HCT116 (cell line): ENCODE measurements around the gene ZCCHC17.

Experiments used
- CTCF ChIP-seq, 3 experiments: fragments of 200-600 bp in 1 of 3; sonication (generic) in 1 of 3; IDR thresholded peaks in 2 of 3; conservative IDR thresholded peaks in 1 of 3; 2 replicates each; pipeline ENCODE4 v1.5.1; 2012 to 2017; ENCODE audit warnings: low read depth in 2 of 3, low read length in 2 of 3, antibody characterized with exemption in 1 of 3, borderline replicate concordance in 1 of 3, control low read depth in 1 of 3, mild to moderate bottlenecking in 1 of 3, mixed read lengths in 1 of 3, mixed run types in 1 of 3, moderate library complexity in 1 of 3; ENCODE audit not compliant: insufficient read depth in 1 of 3
- EGR1 ChIP-seq: IDR thresholded peaks from 2 replicates; pipeline ENCODE4 v1.6.1; 2012; ENCODE audit warnings: low read depth
- EZH2 ChIP-seq: fragments of 200-600 bp; sonication (generic); IDR thresholded peaks from 2 replicates; pipeline ENCODE4 v1.6.1; 2017; ENCODE audit warnings: antibody characterized with exemption, mixed run types
- EZH2phosphoT487 ChIP-seq: fragments of 200-600 bp; IDR thresholded peaks from 2 replicates; pipeline ENCODE4 v1.6.1; 2018; ENCODE audit warnings: antibody characterized with exemption, borderline replicate concordance
- MAX ChIP-seq: IDR thresholded peaks from 2 replicates; pipeline ENCODE4 v1.6.1; 2012
- POLR2A ChIP-seq: IDR thresholded peaks from 2 replicates; pipeline ENCODE4 v1.7.0; 2011; ENCODE audit warnings: borderline replicate concordance; ENCODE audit not compliant: insufficient read depth, insufficient read length; ENCODE audit errors: extremely low read depth
- POLR2AphosphoS5 ChIP-seq: IDR thresholded peaks from 2 replicates; pipeline ENCODE4 v1.6.1; 2011; ENCODE audit warnings: mild to moderate bottlenecking, low read depth, low read length, moderate library complexity
- REST ChIP-seq: IDR thresholded peaks from 2 replicates; pipeline ENCODE4 v1.6.1; 2012; ENCODE audit warnings: low read depth
- SIN3A ChIP-seq: IDR thresholded peaks from 2 replicates; pipeline ENCODE4 v1.6.1; 2012; ENCODE audit warnings: low read depth
- SP1 ChIP-seq: IDR thresholded peaks from 2 replicates; pipeline ENCODE4 v1.6.1; 2012; ENCODE audit warnings: low read depth
- SRF ChIP-seq: IDR thresholded peaks from 2 replicates; pipeline ENCODE4 v1.6.1; 2012; ENCODE audit warnings: low read depth
- ZFX ChIP-seq: fragments of 450-650 bp; IDR thresholded peaks from 2 replicates; pipeline ENCODE4 v1.6.1; 2017

DNA sequence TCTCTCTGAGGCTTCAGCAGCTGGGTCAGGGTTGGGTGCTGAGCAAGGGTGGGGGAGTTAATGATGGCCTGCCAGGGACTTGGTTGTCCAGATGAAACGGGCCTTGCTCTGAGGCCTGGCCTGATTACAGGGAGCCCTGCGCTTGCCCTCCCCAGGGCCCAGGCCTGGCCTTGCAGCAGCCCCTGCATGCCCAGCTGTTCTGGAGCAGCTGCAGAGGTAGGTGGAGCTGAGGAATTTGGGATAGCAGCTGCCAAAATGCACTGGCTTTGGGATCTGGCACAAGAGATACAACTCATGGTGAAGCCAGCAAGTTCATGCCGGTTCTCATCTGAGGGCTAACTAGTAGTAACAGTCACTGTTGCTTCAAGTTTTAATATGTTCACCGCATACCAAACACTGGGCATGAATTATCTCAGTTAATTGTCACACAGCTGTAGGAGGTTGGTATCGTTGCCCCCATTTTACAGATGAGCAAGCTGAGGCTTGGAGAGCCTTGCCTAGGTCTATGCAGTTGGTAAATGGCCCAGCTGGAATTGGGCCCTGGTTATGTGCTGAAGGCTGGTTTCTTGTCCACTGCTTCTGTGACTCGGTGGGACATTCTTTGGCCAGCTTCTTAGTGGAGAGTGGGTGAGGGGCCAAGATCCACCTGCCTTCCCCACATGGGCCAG lies 108.9 kb downstream of the ZCCHC17 start:
- TF ChIP-seq POLR2AphosphoS5: no peak
- no peak for TF ChIP-seq EZH2
- no peak for TF ChIP-seq POLR2A
- TF ChIP-seq MAX: no peak
- TF ChIP-seq EZH2phosphoT487: no peak
- TF ChIP-seq CTCF (IDR thresholded peaks at IDR 0.05 in 2 of 3, conservative IDR thresholded peaks at IDR 0.05 in 1 of 3; ENCODE audit: borderline replicate concordance in 1 of 3, insufficient read depth in 1 of 3, low read depth in 2 of 3, low read length in 2 of 3): no peak
- TF ChIP-seq EGR1: no peak
- TF ChIP-seq SIN3A: no peak
- no peak for TF ChIP-seq REST
- no peak for TF ChIP-seq SP1
- no peak for TF ChIP-seq ZFX
- TF ChIP-seq SRF: no peak
